Cardiac fibroblast (primary cell): Measurements from ENCODE around the gene FRMD3.

ENCODE experiments used
- DNase-seq, 2 donors: peaks; one replicate each; pipeline versions ENCODE4 v3.0.0 to v3.0.0-alpha.2; 2010; ENCODE audit warnings: low read depth in 2 of 2
- H3K4me3 ChIP-seq, 2 donors: replicated peaks in 1 of 2; 1 replicate in 1 of 2; 2 replicates in 1 of 2; pipeline ENCODE4 v1.5.1; 2011; ENCODE audit warnings: low read depth in 2 of 2, low read length in 2 of 2, mild to moderate bottlenecking in 2 of 2, moderate library complexity in 1 of 2
- TF ChIP-seq, protein P1 (sequence below): IDR thresholded peaks from one replicate; pipeline ENCODE4 v1.5.1; 2011; ENCODE audit warnings: low read depth, mild to moderate bottlenecking, low read length, inconsistent platforms

Gene FRMD3

DNA sequence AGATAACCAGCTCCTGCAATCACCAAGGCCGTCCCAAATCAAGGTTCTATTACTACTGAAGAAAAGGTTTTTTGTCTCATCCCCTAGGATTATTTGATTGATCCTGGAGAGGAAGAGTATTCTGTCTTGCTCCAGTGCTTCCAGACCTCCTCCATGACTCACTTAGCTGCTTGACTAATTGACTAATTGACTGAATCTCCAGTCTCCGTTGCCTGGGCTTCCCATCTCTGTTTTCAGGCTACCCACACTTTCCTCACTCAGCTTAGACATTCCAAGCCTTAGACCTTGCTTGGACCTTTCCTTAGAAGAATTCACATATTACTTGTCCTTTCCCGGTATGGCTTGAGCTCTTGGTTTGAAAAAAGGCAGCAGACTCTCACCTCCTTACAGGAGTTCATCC is 60.6 kb downstream of the FRMD3 start:
- no peak overlapping the region for H3K4me3 ChIP-seq
- DNase-seq: peak in 1 of 2 donors; percentile 47
- TF ChIP-seq, protein P1, sequence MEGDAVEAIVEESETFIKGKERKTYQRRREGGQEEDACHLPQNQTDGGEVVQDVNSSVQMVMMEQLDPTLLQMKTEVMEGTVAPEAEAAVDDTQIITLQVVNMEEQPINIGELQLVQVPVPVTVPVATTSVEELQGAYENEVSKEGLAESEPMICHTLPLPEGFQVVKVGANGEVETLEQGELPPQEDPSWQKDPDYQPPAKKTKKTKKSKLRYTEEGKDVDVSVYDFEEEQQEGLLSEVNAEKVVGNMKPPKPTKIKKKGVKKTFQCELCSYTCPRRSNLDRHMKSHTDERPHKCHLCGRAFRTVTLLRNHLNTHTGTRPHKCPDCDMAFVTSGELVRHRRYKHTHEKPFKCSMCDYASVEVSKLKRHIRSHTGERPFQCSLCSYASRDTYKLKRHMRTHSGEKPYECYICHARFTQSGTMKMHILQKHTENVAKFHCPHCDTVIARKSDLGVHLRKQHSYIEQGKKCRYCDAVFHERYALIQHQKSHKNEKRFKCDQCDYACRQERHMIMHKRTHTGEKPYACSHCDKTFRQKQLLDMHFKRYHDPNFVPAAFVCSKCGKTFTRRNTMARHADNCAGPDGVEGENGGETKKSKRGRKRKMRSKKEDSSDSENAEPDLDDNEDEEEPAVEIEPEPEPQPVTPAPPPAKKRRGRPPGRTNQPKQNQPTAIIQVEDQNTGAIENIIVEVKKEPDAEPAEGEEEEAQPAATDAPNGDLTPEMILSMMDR: no peak

DNA sequence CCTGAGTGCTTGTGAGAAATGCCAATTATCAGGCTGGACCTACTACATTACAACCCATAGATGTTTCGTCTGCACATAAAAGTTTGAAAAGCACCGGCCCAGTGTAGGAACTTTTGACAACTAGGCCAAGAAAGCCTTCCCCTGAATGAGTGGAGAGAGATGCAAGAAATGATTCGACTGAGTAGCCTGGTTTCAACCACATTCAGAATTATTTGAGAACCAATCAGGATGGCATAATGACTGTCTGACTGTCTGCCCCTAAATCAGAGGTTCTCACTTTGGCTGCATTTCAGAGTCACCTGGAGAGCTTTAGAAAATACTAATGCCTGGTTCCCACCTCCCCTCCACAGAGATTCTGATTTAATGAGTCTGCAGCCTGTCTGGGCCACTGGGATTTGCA is 61.1 kb downstream of the FRMD3 start:
- no peak for DNase-seq
- TF ChIP-seq, protein P1: no peak
- no peak overlapping the region for H3K4me3 ChIP-seq

DNA sequence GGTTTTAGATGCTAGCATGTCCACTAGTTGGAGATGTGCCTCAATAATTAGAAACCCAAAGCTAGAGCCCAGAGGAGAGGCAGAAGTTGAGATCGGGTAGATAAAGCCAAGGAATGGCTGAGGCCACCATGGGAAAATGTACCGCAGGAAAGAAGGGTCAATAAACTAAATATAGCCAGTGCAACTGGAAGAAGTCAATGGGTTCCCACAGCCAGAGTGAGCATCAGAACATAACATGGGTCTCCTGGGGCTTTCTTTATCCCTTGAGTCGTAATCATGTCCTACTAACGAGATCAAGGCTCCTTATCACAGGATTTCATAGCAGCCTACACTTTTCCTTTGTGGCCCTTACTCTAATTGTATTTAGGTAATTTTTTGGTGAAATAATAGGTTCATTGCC is 61.7 kb downstream of the FRMD3 start:
- no peak for DNase-seq
- no peak overlapping the region for H3K4me3 ChIP-seq
- TF ChIP-seq, protein P1: no peak

DNA sequence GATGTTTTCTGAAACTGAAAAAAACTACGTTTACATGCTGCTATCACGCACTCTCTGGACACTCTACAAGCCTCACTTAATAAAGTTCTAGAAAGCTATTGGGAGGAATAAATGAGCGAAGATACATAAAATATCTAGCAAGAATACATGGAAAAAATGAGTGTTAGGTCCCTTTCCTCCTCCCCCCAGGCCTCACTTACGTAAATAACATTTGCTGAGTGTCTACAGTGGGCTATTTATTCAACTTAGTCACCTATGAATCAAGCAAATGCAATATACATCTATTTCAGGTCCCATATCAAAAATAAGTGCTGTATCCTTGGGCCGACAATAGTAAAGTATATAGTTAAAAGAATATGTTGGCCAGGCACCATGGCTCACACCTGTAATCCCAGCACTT is 62.5 kb downstream of the FRMD3 start:
- TF ChIP-seq, protein P1: no peak
- DNase-seq: peak in 1 of 2 donors; percentile 67
- H3K4me3 ChIP-seq: no peak overlapping the region

DNA sequence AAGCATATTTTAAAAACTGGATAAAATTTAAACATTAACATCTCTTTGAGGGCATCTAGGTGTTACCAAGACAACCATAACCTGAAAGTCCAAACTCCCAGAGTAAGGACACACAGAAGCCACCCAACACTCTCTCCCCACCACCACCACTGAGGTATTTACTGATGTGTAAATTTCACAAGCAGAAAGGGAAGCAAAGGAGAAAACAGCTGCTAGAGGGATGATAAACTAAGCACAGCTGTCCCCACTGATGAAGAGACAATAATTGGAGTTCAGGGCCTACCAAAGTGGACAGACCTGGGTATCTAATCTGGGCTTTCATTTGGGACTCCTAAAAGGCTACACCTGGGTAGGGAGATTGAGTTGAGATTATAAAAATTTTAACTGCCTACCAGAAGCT is 63.6 kb downstream of the FRMD3 start:
- no peak for DNase-seq
- no peak overlapping the region for H3K4me3 ChIP-seq
- TF ChIP-seq, protein P1: no peak

DNA sequence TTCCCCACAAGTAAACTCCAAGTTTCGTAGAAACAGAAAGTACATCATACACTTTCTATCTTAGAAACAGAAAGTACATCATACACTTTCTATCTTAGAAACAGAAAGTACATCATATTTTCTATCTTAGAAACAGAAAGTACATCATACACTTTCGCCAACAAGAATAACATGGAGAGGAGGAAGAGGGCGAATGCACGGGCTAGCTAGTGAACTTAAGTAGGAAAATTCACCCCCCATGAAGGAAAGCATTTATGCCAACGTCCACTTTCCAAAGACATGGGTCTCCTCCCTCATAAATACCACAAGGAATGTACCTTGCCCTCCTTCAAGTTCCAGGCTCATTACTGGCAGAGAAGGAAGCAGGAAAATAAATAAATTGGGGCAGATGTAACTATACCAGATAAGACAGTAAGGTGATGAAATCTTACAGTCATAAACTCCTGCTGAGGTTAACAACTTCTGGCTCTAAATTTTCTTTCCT is 64.7 kb downstream of the FRMD3 start:
- H3K4me3 ChIP-seq: peak overlapping the region in 1 of 2 donors; percentile 26
- peak; percentile 29 to 55 for DNase-seq
- TF ChIP-seq, protein P1: no peak

DNA sequence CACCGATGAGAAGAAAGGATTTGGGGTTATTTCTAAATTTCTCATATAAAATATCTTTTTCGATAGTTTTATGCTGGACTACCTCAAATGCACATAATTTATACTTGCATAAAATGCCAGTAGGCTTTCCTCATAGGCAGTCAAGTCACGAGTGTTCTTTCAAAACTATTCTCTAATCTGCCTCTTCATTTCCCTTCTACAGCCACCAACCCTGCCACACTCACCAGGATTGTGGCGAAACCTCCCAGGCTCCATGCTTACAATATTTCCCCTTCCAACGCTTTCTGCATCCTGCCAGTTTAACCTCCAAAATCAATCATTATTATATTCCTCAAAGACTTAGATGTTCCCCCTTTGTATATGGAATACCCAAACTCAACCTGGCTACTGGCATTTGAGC is 65.4 kb downstream of the FRMD3 start:
- peak overlapping the region in 1 of 2 donors; percentile 26 for H3K4me3 ChIP-seq
- DNase-seq: peak; percentile 28 to 53
- TF ChIP-seq, protein P1: no peak
